Measurements from ENCODE around the gene CAMSAP1. TPM values are rescaled to one million over a fixed set of nuclear protein-coding genes. Genes with fewer than 3 reads are reported as not detected.

The CAMSAP1 gene
- total RNA-seq, 1 experiment from 2014 or later = 16.7 TPM

- Histone ChIP-seq H3K36me3 (ENCODE audit: low read depth) (no peaks in the 10 kb centered on the region), H3F3A (ENCODE audit: insufficient read depth, low read depth) (no peaks in the 10 kb centered on the region), H3K27ac (no peak overlapping the region), H3K4me3 (no peak overlapping the region), H4K20me1 (ENCODE audit: insufficient read depth) (no peaks in the 10 kb centered on the region), H3K4me1 (replicated peaks; ENCODE audit: insufficient read depth) (no peaks in the 10 kb centered on the region), H3K9me3 (ENCODE audit: insufficient read depth, low read depth) (no peaks in the 10 kb centered on the region), H3K4me2 (no peak overlapping the region), H3K9me2 (ENCODE audit: insufficient read depth) (no peaks in the 10 kb centered on the region), H3K79me2 (ENCODE audit: low read depth) (no peaks in the 10 kb centered on the region), H2AFZ (no peak overlapping the region), H3K27me3 (ENCODE audit: insufficient read depth, low read depth) (no peaks in the 10 kb centered on the region)
- CTCF ChIA-PET = no interaction called here
- POLR2A ChIA-PET (ENCODE audit: unreplicated experiment) = no interaction called here
- TF ChIP-seq EZH2 (IDR thresholded peaks at IDR 0.05; ENCODE audit: low read depth) (no peak), CTCF (conservative IDR thresholded peaks at IDR 0.05) (no peak)
- BruUV-seq (replicated peaks) = no TSS peak
- no peak for DNase-seq
- intact Hi-C loops (cut with micrococcal nuclease; ENCODE audit: unreplicated experiment) = no loop called here
Observed at GRCh38 chr9:135786146-135786690, 121.1 kb downstream of the CAMSAP1 start.

DNA sequence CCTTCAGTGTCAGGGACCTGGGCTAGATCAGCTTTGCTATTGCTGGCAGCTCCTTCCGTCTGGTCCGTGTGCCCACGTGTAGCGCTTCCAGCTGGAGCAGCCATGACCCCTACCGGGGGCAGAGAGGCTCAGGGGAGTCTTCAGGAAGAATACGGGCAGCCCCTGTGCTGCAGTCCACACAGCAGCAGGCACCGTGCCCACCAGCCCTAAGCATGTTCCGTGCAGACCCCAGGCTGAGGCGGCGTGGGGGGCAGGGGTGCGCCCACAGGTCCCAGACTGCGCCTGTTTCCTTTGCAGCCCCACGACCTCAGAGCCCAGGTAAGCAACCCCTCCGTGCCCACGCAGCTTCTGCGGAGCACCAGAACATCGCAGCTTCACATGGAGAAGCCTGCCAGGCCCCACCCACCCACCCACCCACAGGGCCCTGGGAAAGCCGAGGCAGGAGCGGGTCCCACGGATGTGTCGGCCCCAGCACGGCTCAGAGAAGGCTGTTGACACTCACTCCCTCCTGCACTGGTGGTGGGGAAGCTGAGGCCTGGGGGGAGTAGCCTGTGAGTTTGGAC, 122.3 kb downstream of the CAMSAP1 start:
- TF ChIP-seq EZH2 (IDR thresholded peaks at IDR 0.05; ENCODE audit: low read depth) = no peak
- TF ChIP-seq CTCF (conservative IDR thresholded peaks at IDR 0.05) = no peak
- Histone ChIP-seq H3K79me2 (ENCODE audit: low read depth) (no peaks in the 10 kb centered on the region), H3K36me3 (ENCODE audit: low read depth) (no peaks in the 10 kb centered on the region), H2AFZ (no peak overlapping the region), H3K27me3 (ENCODE audit: insufficient read depth, low read depth) (no peaks in the 10 kb centered on the region), H3K9me3 (ENCODE audit: insufficient read depth, low read depth) (no peaks in the 10 kb centered on the region), H4K20me1 (ENCODE audit: insufficient read depth) (no peaks in the 10 kb centered on the region), H3K27ac (no peak overlapping the region), H3K9me2 (ENCODE audit: insufficient read depth) (no peaks in the 10 kb centered on the region), H3K4me2 (no peak overlapping the region), H3K4me3 (no peak overlapping the region), H3F3A (ENCODE audit: insufficient read depth, low read depth) (no peaks in the 10 kb centered on the region), H3K4me1 (replicated peaks; ENCODE audit: insufficient read depth) (no peaks in the 10 kb centered on the region)
- no TSS peak for BruUV-seq (replicated peaks)
- intact Hi-C loops (cut with micrococcal nuclease; ENCODE audit: unreplicated experiment) = no loop called here
- ChIA-PET CTCF (no interaction called here), POLR2A (ENCODE audit: unreplicated experiment) (no interaction called here)
- DNase-seq = no peak

- Histone ChIP-seq H3K27me3 (ENCODE audit: insufficient read depth, low read depth) (no peaks in the 10 kb centered on the region), H3K4me3 (no peak overlapping the region), H3K4me1 (replicated peaks; ENCODE audit: insufficient read depth) (no peaks in the 10 kb centered on the region), H3F3A (ENCODE audit: insufficient read depth, low read depth) (no peaks in the 10 kb centered on the region), H3K36me3 (ENCODE audit: low read depth) (no peaks in the 10 kb centered on the region), H4K20me1 (ENCODE audit: insufficient read depth) (no peaks in the 10 kb centered on the region), H3K9me3 (ENCODE audit: insufficient read depth, low read depth) (no peaks in the 10 kb centered on the region), H3K27ac (no peak overlapping the region), H2AFZ (no peak overlapping the region), H3K9me2 (ENCODE audit: insufficient read depth) (no peaks in the 10 kb centered on the region), H3K79me2 (ENCODE audit: low read depth) (no peaks in the 10 kb centered on the region), H3K4me2 (no peak overlapping the region)
- ChIA-PET CTCF (no interaction called here), POLR2A (ENCODE audit: unreplicated experiment) (no interaction called here)
- intact Hi-C loops (cut with micrococcal nuclease; ENCODE audit: unreplicated experiment) = no loop called here
- TF ChIP-seq CTCF (conservative IDR thresholded peaks at IDR 0.05) = no peak
- no peak for TF ChIP-seq EZH2 (IDR thresholded peaks at IDR 0.05; ENCODE audit: low read depth)
- BruUV-seq (replicated peaks) = no TSS peak
- no peak for DNase-seq
Observed at GRCh38 chr9:135783540-135784245, 123.7 kb downstream of the CAMSAP1 start.

Data from PC-9 (cell line).